GM21786 (cell line): ENCODE data around the gene EXD3.

Source experiments
- ATAC-seq: cut with Tn5 transposase; IDR thresholded peaks from one replicate; pipeline ENCODE4 v1.9.1; 2021; ENCODE audit not compliant: unreplicated experiment

The EXD3 gene

DNA sequence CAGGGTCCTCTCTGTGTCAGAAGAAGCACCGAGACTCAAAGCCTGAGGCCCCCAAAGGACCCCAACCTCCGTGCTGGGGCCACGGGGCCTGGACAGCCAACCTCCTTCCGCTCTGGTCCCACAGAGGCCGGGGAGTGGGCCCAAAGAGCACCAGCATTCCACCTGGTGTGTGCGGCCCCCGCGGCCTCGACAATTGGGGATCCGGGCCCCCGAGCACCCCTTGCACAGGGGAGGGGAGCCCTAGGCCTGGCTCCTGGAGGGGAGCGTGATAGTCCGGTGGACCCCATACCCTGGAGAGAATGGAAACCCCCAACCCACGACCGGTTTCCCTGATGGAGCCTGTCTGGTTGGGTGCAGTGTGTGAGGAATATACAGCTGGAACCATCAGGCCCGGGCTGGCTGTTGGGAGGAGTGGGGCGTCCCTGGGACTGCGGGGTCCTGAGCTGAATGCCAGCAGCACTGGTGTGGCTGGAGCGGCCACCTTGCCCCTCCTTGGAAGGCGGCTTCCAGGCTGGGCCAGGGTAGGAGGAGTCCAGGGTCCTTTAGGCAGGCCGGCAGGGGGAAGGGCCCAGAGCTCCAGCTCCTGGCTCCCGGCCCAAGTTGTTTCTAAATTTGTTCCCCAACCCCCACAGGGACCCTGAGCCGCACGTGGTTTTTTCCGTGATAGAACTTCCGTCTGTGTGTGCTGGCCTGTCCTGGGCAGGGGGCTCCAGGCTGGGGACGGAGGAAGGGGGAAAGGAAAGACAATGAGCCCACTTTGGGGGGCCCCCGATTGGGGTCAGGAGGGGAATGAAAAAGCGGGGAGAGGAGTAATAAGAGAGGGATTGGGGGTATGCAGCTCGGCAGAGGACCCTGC, 146.3 kb downstream of the EXD3 start:
- no peak for ATAC-seq

DNA sequence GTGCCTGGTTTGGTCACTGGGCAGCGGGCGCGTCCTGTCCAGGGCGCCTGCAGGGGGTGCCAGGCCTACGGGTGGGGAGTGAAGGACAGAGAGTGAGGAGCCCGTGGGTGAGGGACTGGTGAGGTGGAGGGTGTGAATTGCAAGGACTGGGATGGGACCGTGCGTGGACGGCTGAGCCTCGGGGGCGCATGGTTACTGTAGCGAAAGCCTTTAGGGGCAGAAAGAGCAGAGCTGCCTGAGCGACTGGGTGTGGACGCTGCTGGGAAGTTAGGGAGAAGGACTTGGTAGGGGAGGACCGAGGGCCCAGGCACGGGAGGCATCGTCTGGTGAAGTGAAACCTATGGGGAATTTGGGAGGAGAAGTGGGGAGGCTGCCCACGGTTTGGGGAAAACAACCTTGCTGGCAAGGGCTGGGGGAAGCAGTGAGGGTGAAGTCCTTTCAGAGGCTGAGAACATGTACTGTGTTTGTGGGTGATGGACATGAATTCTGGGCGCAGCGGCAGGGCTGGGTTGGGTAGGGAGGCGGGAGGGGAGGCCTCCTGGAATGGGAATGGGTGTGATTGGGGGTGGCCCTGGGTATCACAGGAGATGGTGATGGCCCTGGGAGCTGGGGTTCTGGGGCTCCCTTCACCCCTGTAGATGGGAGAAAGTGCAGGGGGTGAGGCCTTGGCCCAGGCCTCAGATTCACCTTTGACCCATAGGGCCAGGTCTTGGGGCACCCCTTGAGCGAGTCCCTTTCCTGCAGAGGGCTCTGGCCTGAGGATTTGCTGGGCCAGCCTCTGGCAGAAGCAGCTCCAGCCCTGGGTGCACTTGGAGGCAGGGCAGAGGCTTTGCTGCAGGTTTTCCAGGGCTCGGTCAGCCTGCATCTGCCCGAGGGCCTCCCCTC, 147.1 kb downstream of the EXD3 start:
- no peak for ATAC-seq

DNA sequence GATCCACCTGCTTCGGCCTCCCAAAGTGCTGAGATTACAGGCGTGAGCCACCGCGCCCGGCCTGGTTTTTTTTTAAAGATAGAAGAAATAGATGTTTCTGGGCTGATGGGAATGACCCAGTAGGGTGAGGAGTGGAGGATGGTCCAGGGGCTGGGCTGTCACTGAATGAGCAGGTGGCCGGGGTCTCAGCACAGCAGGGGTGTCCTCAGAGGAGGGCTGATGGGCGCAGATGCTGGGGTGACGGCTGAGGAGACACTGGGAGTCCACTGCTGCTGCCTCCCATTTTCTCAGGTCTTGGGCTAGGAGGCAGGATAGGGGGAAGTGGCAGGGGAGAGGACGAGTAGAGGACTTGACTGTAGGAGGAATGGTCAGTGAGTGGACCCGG, 147.8 kb downstream of the EXD3 start:
- no peak for ATAC-seq

DNA sequence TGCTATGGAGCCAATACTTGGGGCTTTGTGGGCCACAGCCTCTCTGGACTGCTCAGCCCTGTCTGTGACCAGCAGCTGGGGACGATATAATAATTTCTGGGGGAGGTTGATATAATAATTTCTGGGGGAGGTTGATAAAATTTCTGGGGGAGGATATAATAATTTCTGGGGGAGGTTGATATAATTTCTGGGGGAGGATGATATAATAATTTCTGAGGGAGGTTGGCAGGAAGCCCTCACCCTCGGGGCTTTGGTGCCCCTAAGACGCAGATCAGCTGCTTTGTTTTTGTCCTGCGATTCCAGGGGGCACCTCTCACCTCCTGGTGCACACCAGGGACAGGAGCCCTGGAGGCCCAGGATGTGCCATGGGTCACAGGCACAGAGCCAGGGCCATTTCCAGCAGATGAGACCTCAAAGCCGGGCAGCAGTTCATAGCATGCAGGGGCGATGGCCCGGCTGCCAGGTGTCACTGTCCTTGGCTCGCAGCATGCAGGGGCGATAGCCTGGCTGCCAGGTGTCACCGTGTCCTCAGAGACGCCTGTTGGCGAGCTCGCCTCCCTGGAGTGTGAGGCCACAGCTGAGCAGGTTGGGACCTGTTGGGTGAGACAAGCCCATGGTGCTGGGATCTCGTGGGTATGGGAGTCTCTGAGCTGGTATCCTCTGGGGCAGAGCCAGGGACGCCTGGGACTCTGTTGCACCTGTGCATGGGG, 149.2 kb downstream of the EXD3 start:
- no peak for ATAC-seq

DNA sequence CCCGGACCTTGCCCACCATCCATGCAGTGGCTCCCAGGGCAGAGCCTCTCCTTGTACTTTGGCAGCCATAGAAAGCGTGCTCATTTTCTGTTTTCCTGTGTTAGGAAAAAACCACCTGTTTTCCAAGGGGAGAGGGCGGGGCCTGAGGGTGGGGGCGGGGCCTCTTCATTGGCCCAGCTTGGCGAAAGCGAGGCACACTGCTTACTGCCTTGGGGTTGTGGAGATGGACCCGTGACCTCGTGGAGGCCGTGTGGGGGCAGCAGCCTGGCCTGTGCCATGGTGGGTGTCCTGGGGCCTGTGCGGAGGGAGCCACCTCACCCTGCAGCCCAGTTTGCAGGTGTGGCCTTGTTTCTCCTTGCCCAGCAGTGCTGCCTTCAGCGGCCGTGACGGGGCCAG, 149.9 kb downstream of the EXD3 start:
- ATAC-seq: no peak

DNA sequence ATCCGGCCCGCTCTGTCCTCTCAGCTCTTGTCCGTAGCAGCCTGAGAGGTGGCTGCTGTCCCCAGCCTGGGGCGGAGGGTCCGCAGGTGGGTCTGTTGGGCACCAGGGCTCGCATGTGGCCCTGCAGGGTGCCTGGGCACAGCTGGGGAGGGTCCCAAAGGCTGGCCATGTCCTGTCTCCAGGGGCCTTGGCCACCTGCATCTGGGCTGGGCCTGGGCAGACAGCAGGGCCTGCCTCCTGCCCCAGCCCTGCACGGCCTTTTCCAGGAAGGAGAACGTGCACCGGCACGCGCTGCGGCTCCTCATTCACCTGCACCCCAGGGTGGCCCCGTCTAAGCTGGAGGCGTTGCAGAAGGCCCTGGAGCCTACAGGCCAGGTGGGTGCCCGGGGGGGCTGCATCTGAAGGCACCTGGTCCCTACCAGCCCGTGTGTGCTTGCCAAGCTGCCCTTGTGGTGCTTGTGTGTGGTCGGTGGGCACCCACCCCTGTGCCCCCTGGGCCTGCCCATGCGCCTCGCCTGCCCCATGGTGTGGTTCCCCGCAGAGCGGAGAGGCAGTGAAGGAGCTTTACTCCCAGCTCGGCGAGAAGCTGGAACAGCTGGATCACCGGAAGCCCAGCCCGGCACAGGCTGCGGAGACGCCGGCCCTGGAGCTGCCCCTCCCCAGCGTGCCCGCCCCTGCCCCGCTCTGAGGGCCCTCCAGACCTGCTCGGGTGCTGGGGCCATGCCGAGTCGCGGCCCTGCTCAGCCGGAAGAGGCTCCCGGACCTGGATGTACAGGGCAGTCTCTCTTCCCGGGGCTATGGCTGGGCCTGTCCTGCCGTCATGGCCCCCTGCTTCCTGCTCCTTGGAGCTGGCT, 150.5 kb downstream of the EXD3 start:
- ATAC-seq: no peak

DNA sequence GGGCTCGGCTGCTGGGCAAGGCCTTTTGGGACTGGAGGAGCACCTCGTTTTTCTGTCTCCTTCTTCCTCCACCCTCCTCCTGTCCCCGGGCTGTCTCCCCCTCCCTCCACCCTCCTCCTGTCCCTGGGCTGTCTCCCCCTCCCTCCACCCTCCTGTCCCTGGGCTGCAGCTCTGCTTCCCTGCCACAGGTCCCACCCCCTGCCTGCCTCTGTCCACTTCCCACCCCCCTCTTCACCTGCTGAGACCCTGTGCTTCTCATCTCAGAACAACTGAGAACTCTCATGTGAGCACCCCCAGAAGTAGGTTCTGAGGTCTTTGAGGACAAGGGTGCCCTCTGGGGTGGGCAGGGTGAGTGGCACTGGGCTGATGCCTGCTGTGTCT, 151.3 kb downstream of the EXD3 start:
- no peak for ATAC-seq

DNA sequence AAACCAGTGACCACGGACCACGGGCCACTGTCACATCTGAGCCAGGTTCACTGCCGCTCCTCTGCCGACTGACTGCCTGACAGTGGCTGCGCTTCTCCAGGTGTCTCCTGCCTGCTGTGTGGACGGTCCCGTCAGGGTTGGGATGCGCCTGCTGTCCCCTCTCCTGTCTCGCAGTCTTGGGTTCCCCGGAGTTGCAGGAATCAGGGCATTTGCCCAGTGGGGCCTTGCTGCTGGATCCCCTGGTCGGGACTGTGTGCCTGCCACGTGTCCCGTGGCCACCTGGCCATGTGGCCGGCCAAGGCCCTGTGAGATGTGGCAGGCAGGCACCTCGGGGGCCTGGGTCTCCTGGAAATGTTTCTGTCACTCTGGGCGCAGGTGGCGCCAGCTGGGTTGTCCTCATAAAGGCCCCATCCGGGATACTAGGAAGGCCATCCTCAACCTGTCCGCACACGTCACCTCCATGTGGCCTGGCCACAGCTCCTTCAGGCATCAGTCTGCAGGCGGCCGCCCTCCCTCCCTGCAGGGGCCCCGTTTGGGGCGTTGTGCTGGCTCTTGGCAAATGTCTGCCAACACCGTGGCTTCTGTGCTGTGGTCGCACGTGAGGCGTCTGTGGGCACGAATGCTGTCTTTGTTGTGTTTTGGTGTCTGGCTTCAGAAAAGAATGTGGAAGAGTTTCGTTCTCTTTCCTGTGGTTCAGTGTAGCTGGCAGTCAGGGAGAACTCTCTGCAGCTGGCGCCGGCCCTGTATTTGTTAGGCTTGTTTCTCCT, 151.8 kb downstream of the EXD3 start:
- ATAC-seq: no peak

DNA sequence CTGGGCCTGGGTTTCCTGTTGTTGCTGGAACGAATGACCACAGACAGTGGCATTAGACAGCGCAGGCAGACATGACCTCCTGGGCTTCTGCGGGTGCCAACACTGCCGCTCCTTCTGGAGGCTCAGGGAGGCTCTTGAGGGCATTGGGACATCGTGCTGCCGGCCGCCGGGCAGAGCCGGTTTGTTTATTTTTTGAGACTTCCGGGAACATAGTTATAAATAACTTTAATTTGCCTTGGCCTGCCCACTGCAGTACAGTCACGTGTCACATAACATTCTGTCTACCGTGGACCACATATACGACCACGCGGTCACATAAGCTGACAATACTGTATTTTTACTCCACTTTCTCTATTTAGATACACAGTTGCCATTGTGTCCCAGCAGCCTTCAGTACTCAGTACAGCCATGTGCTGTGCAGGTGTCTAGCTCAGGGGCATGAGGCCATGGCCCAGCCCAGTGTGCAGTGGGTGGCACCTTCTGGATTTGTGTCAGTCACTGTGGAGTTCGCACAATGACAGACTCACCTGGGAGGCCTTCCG, 153.7 kb downstream of the EXD3 start:
- ATAC-seq: no peak

DNA sequence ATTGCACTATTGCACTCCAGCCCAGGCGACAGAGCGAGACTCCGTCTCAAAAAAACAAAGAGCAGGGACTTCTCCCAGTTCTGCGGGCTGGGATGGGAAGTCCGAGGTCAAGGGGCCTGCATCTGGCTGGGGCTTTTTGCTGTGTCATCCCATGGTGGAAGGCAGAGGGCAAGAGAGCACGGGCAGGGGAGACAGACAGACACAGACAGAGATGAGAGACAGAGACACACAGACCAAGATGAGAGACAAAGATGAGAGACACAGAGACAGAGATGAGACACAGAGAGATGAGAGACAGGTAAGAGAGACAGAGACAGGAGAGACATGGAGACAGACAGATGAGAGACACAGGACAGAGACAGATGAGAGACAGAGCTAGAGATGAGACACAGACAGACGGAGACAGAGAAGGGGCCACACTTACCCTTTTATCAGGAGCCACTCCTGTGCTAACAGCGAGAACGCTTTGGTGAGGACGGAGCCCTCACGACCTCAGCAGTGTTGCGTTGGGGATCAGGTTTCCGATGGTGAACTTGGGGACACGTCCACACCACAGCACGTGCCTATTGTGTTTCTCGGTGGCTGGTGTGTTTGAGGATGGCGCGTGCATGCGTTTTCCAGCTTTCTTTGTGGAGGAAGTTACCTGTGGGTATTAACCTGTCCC, 154.3 kb downstream of the EXD3 start:
- no peak for ATAC-seq

DNA sequence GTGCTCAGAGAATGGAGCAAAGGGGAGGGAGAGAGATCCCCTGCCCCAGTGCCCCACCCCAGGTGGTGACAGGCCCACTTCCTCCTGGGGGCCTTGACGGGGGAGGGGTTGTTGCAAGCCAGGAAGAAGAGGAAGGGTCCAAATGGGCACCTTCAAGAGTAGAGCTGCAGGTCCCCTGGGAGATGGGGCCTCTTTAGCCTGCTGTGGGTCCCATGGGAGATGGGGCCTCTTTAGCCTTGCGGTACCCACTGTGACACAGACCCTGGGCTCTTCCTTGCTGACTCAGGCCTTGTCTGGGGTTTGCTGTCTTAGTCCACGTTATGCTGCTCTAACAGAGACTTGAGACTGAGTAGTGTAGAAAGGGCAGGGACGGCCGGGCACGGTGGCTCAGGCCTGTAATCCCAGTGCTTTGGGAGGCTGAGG, 155.0 kb downstream of the EXD3 start:
- no peak for ATAC-seq

DNA sequence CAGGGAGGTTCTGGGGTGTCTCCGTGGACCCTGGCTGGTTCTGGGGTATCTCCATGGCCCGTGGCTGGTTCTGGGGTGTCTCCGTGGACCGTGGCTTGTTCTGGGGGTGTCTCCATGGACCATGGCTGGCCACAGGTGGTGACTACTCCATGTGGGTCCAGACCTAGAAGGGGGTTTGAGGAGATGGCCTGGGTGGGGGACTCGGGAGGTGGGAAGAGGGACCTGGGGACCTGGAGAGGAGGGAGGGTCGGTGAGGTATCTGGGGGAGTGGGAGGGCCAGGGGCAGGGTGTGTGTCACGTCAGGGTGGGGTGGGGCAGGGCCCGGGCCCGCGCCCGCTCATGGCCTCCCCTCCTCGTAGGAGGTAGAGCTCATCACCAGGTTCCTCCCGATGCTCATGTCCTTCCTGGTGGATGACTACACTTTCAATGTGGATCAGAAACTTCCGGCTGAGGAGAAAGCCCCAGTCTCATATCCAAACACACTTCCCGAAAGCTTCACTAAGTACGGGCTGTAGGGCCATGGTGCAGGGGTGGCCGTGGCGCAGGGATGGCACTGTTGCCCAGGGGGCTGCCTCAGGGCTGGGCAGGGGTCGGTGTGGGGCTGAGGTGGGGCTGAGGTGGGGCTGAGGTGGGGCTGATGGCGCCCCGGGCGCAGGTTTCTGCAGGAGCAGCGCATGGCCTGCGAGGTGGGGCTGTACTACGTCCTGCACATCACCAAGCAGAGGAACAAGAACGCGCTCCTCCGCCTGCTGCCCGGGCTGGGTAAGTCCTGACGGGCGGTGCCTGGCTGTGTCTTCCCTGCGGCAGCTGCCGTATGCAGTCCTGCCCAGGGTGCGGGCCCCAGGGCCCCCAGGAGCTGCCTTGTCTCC, 156.1 kb downstream of the EXD3 start:
- no peak for ATAC-seq

DNA sequence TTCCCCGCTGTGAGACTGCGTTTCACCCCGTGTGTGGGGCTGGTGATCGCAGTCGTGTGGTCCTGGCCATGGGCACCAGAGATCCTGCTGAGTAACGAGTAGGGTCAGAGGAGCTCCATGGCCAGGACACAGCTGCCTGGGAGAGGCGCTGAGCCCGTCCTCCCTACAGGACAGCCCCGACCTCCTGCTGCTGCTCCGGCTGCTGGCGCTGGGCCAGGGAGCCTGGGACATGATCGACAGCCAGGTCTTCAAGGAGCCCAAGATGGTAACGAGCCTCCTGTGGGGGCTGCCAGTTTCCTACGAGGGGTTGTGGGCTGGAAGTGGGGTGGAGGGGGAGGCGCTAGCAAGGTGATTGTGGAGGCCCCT, 156.8 kb downstream of the EXD3 start:
- no peak for ATAC-seq

DNA sequence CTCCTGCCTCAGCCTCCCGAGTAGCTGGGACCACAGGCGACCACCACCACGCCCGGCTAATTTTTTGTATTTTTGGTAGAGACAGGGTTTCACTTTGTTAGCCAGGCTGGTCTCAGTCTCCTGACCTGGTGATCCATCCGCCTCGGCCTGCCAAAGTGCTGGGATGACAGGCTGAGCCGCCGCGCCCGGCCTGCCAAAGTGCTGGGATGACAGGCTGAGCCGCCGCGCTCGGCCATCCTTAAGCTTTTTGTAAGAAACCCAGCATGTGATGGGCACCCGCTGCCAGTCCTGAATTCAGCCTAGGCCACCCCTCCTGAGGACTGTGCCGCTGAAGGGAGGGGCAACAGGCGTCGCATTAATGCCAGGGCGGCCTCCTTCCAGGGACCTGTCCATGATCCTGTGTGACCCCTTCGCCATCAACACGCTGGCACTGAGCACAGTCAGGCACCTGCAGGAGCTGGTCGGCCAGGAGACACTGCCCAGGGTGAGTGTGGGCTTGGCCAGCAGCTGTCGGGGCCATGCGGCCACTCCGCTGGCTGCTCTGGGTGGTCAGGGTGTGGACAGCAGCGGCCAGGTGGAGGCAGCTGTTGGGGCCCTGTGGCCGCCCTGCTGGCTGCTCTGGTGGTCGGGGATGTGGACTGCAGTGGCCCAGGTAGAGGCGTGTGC, 157.3 kb downstream of the EXD3 start:
- no peak for ATAC-seq

DNA sequence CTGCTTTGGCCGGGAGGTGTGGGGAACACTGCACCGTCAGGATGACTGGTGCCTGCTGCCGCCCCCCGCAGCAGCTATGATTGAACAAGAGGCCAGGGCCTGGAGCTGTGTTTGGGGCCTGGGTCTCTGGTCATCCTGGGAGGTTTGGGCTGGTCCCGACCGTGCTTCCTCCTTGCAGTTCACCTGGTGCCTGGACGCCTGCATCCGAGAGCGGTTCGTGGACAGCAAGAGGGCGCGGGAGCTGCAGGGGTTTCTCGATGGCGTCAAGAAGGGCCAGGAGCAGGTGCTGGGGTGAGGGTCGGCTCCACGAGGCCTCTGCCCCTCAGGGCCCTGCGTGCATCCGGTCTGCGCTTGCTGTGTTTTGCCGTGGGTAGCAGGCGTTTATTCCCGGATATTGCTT, 158.9 kb downstream of the EXD3 start:
- no peak for ATAC-seq

DNA sequence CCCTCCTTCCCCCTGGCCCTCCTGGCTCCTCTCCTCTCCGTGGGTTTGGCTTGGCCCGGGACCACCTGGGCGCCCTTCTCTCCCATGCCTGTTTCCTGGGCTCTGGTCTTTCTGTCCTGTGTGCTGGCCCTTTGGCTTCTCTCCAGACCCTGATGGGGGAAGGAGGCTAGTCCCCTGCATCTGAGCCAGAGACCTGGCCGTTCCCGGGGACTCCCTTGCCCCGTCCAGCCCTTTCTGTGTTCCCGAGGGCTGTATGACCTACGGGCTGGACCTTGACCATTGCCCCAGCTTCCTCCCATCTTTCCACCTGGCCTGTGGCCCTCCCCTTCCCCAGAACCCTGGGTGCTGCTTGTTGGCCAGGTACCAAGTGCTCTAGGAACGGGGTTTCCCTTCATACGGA, 159.5 kb downstream of the EXD3 start:
- ATAC-seq: no peak

DNA sequence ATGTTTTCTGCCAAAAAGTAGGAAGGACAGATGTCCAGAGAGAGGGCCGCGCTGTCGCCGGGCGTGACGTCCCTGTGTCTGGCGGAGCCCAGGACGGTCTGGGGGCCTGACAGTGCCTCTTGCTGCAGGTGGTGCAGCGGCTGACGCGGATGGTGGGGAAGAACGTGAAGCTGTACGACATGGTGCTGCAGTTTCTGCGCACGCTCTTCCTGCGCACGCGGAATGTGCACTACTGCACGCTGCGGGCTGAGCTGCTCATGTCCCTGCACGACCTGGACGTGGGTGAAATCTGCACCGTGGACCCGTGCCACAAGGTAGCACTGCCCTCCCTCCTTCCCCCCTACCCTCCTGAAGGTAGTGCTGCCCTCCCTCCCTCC, 160.1 kb downstream of the EXD3 start:
- ATAC-seq: no peak
